ENCODE measurements around the gene SLC9B2.

DNA sequence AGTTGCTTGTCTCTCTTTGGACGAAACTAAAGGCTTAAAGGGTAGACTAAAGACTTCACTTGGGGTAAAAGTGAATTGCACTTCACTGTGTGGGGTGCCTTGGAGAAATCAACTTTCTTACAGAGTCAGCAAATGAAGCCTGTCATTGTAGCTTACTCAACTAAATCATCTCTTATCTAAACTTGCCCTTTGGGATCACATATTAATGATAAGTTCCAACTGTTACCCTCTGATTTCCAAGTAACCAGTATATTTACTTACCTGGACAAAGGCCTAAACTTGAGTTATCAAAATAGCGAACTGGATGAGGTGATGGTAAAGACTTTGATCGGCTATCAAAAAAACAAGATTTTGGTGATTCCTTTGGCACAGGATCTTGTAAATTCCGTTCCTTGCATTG lies 32.0 kb upstream of the SLC9B2 start:
- TF ChIP-seq TAF1 (IDR thresholded peaks at IDR 0.05; ENCODE audit: borderline replicate concordance, low read depth, low read length) (no peak), POLR2A (IDR thresholded peaks at IDR 0.05; ENCODE audit: low read depth, low read length) (no peak), POLR2AphosphoS5 (IDR thresholded peaks at IDR 0.05; ENCODE audit: low read depth, low read length) (no peak)

Measured in GM12892 (cell line).